ENCODE measurements around the gene TMEM108.

Gene TMEM108

DNA sequence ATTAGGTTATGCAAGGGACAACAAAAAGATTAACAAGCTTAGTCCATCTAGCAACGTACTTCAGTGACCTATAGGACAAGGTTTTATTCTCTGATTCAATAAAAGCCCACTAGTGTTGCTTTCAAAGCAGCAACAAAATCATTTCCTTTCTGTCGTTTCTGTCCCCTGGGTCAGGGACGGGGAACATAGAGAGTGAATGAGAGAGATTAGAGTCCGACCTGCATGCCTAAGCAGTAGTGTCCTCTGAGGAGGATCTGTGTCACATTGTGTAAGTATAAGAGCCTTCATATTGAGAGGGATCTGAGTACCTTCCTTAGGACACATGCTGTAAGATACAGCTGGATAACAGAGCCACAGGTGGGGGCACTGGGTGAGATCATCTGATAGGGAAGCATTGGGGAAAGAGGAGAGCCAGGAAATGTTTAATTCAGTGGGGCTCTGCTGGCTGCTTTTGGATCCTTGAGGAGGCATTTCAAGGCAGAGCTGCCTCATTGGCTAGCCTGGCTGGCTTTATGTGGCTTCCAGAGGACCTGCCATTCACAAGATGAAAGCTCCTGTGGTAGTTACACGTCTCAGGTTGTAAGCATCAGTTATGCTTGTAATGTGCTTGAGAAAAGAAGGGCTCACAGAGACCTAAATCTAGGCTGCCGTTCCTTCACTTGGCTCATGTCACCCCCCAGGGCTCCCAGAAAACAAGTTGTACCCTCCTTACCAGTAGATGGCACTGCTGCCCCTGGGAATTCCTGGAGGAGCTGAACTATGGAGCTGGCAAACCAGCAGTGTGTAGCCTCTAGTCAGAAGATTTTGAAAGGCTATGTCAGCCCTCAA lies 2.7 kb downstream of the TMEM108 start:
- Mint-ChIP-seq H3K9me3 (no peaks in the 10 kb centered on the region), H3K27ac (no peak overlapping the region), H3K4me1 (ENCODE audit: low read depth) (peaks cover 4% of the 10 kb centered on the region), H3K27me3 (peaks cover 49% of the 10 kb centered on the region), H3K4me3 (no peak overlapping the region), H3K36me3 (ENCODE audit: low read depth) (no peaks in the 10 kb centered on the region)

DNA sequence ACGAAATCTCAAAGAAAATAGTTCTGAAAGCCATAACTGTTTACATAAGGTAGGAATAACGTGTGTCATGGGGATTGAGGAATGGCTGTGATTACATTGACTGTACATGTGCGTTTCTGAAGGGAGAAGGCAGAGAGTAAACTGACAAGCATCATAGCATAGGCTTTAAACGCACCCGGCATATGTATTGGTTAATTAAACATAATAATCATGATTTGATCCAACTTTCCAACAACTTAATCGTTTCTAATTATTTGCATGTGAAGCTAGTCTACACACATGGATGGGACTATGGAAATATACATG lies 3.3 kb downstream of the TMEM108 start:
- no peak overlapping the region for H3K27ac Mint-ChIP-seq
- no peak overlapping the region for H3K4me3 Mint-ChIP-seq
- no peaks in the 10 kb centered on the region for H3K36me3 Mint-ChIP-seq (ENCODE audit: low read depth)

DNA sequence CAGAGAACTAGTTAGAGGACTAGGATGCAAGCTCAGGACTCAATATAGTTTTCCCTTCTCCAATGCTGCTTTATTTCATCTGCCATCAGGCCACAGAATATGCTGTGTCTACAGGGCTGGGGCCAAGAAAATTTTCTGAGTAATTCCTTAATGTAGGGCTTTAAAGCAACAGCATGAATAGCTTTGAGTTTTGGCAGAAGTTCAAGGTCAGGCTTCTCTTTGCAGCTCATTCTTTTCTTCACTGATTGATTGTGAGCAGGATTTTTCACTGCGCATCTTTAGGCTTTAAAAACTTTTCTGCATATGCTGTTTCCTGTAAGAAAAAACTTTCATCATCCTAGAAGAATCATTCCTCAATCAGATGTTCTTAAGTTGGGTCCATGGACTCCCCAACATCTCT lies 4.6 kb downstream of the TMEM108 start:
- Mint-ChIP-seq H3K4me3 (no peak overlapping the region), H3K27ac (no peak overlapping the region), H3K9me3 (no peaks in the 10 kb centered on the region), H3K36me3 (ENCODE audit: low read depth) (no peaks in the 10 kb centered on the region), H3K4me1 (ENCODE audit: low read depth) (peaks cover under 1% of the 10 kb centered on the region), H3K27me3 (peaks cover 30% of the 10 kb centered on the region)

More for the DNA sequence above, 3.3 kb downstream of the TMEM108 start:
- Mint-ChIP-seq H3K27me3 (peaks cover 44% of the 10 kb centered on the region), H3K4me1 (ENCODE audit: low read depth) (peaks cover 4% of the 10 kb centered on the region), H3K9me3 (no peaks in the 10 kb centered on the region)

DNA sequence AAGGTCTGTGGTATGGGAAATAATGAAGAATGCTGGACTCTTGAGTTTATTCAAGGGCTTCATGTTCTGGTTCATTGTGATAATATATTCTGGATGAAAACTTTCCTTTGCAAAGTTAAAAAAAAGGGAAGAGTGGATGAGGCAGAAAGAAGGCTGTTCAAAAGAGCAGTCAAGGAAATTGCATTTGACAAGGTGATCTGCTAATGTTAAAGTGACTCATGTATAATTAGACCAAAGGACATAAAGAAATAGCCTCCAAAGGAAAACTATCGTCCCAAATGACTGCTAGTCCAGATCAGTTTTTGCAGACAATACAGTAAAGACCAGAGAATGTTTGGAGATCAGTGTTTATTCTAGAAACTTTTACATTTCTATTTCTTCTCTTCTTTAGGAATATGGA lies 9.8 kb downstream of the TMEM108 start:
- H3K9me3 Mint-ChIP-seq: no peaks in the 10 kb centered on the region
- no peak overlapping the region for H3K27ac Mint-ChIP-seq
- no peak overlapping the region for H3K4me3 Mint-ChIP-seq
- peaks cover 9% of the 10 kb centered on the region for H3K27me3 Mint-ChIP-seq
- H3K36me3 Mint-ChIP-seq (ENCODE audit: low read depth): no peaks in the 10 kb centered on the region
- H3K4me1 Mint-ChIP-seq (ENCODE audit: low read depth): no peaks in the 10 kb centered on the region

DNA sequence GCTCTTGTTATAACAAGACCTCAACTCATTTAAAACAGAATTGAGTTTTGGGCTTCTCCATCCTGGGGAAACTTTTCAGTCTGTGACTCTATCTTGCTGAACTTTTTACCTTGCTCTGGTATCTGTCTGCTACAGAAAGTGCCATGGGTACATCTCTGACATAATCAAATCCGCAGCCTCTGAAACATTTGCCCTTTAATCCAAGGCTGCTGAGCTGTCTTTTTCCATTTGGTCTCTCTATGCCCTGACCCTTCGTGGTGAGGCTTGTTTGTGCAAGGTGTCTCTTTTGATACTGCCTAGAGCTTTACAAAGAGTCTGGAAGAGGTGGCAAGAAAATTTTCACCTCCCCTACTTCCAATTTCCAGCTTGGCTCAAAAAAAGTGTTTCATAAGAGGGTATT lies 11.3 kb downstream of the TMEM108 start:
- no peak overlapping the region for H3K27ac Mint-ChIP-seq
- no peak overlapping the region for H3K4me3 Mint-ChIP-seq
- H3K9me3 Mint-ChIP-seq: no peaks in the 10 kb centered on the region
- no peaks in the 10 kb centered on the region for H3K36me3 Mint-ChIP-seq (ENCODE audit: low read depth)
- no peaks in the 10 kb centered on the region for H3K4me1 Mint-ChIP-seq (ENCODE audit: low read depth)
- peaks cover 9% of the 10 kb centered on the region for H3K27me3 Mint-ChIP-seq

DNA sequence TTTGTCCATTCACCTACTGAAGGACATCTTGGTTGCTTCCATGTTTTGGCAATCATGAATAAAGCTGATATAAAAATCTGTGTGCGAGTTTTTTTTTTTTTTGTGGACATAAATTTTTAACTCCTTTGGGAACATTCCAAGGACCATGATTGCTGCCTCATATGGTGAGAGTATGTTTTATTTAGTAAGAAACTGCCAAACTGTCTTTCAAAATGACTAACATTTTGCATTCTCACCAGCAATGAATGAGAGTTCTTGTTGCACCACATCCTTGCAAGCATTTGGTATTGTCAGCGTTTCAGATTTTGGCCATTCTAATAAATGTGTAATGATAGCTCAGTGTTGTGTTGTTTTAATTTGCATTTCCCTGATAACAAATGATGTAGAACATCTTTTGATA lies 12.7 kb downstream of the TMEM108 start:
- Mint-ChIP-seq H3K27ac (no peak overlapping the region), H3K27me3 (peaks cover 9% of the 10 kb centered on the region), H3K36me3 (ENCODE audit: low read depth) (no peaks in the 10 kb centered on the region), H3K4me3 (no peak overlapping the region), H3K9me3 (no peaks in the 10 kb centered on the region), H3K4me1 (ENCODE audit: low read depth) (no peaks in the 10 kb centered on the region)

DNA sequence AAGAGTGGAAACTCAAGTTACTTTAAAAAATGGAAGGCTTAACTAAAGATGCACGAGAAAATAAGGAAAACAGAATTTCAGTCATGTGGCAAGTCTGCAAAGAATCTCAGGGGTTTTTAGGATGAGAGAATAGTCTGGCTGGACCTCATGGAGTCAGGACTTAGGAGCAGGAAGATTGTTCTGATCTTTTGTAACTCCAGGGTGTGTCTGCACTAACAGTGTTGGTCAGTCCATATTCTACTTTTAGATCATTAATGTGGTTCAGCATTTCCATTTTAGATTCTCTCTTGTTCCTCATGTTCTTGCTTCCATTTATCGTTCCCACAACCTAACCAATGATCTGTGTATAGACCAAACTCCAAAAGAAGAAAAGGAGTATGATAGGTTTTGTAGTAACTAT lies 15.3 kb downstream of the TMEM108 start:
- Mint-ChIP-seq H3K27ac (no peak overlapping the region), H3K36me3 (ENCODE audit: low read depth) (no peaks in the 10 kb centered on the region), H3K9me3 (no peaks in the 10 kb centered on the region), H3K4me1 (ENCODE audit: low read depth) (no peaks in the 10 kb centered on the region), H3K4me3 (no peak overlapping the region), H3K27me3 (peaks cover 12% of the 10 kb centered on the region)

DNA sequence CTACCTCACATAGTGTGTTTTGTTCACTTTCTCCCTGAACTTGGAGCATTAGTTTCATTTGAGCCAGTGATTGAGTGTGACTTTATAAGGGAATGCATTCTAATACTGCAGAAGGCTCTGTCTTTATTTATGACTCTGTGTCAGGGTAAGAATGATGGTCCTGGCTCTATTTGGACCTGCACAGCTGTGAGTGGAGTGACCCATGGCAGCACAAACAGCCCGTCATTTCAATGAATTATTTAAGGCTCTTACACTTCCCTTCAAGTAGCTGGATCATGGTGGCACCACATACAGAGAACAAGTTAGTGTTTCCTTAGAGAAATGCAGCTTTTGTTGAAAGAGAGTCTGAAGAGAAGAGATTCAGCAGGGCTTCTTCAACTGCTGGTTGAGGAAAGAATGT lies 16.4 kb downstream of the TMEM108 start:
- H3K9me3 Mint-ChIP-seq: no peaks in the 10 kb centered on the region
- H3K4me3 Mint-ChIP-seq: no peak overlapping the region
- H3K36me3 Mint-ChIP-seq (ENCODE audit: low read depth): no peaks in the 10 kb centered on the region
- H3K4me1 Mint-ChIP-seq (ENCODE audit: low read depth): no peaks in the 10 kb centered on the region
- peaks cover 12% of the 10 kb centered on the region for H3K27me3 Mint-ChIP-seq
- no peak overlapping the region for H3K27ac Mint-ChIP-seq

DNA sequence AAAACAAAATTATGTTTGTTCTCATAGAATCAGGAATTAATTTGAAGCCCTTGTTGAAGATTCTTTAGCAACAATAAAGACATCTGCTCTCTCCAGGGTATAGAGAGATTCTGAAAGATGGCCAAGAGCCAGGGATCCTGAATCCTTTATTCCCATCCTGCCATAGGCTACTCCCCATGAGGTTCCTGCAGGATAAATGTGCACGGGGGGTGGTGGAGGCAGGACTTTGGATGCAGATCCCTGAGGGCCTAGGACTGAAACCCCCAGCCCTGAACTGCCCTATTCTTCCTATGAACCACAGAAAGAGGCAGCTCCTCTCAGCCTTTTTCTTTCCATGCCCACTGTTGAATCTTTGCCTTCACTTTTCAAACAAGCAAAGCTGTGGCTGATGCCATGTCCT lies 17.1 kb downstream of the TMEM108 start:
- no peaks in the 10 kb centered on the region for H3K9me3 Mint-ChIP-seq
- H3K36me3 Mint-ChIP-seq (ENCODE audit: low read depth): no peaks in the 10 kb centered on the region
- no peak overlapping the region for H3K27ac Mint-ChIP-seq
- H3K4me3 Mint-ChIP-seq: no peak overlapping the region
- peaks cover 12% of the 10 kb centered on the region for H3K27me3 Mint-ChIP-seq
- no peaks in the 10 kb centered on the region for H3K4me1 Mint-ChIP-seq (ENCODE audit: low read depth)

DNA sequence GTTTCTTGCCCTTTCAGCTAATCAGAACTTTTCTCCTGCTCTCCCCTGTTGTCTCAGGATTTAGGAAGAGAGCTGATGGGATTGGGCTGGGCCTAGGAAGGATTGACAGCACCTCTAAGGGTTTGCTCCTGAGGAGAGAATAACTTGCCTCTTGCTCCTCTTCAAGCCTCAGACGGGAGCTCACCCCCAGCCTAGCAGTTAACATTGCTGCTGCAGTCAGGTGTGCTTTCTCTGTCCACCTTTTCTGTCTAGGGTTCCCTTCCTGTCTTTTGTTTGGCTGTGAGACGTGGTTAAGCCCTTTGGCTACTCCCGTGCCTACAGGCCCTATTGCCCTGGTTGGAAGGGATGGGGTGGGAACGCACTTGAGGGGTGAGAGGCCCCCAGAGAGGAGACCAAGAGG lies 20.1 kb downstream of the TMEM108 start:
- no peaks in the 10 kb centered on the region for H3K9me3 Mint-ChIP-seq
- H3K27me3 Mint-ChIP-seq: peaks cover 3% of the 10 kb centered on the region
- H3K4me1 Mint-ChIP-seq (ENCODE audit: low read depth): no peaks in the 10 kb centered on the region
- no peak overlapping the region for H3K4me3 Mint-ChIP-seq
- no peak overlapping the region for H3K27ac Mint-ChIP-seq
- H3K36me3 Mint-ChIP-seq (ENCODE audit: low read depth): no peaks in the 10 kb centered on the region

DNA sequence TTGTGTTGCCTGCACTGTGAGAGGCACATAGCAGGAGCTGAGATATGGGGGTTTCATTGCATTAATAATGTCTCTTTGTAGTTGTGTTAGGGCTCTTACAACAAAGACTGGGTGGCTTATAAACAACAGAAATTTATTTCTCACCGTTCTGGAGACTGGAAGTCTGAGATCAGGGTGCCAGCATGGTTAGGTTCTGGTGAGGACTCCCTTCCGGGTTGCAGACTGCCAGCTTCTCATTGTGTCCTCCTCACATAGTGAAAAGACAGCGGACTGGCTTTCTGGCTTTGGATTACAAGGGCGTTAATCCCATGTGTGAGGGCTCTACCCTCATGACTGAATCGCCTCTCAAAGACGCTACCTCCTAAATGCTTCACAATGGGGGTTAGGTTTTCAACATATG lies 20.6 kb downstream of the TMEM108 start:
- Mint-ChIP-seq H3K36me3 (ENCODE audit: low read depth) (no peaks in the 10 kb centered on the region), H3K4me3 (no peak overlapping the region), H3K4me1 (ENCODE audit: low read depth) (no peaks in the 10 kb centered on the region), H3K27me3 (peaks cover 3% of the 10 kb centered on the region), H3K9me3 (no peaks in the 10 kb centered on the region), H3K27ac (no peak overlapping the region)

DNA sequence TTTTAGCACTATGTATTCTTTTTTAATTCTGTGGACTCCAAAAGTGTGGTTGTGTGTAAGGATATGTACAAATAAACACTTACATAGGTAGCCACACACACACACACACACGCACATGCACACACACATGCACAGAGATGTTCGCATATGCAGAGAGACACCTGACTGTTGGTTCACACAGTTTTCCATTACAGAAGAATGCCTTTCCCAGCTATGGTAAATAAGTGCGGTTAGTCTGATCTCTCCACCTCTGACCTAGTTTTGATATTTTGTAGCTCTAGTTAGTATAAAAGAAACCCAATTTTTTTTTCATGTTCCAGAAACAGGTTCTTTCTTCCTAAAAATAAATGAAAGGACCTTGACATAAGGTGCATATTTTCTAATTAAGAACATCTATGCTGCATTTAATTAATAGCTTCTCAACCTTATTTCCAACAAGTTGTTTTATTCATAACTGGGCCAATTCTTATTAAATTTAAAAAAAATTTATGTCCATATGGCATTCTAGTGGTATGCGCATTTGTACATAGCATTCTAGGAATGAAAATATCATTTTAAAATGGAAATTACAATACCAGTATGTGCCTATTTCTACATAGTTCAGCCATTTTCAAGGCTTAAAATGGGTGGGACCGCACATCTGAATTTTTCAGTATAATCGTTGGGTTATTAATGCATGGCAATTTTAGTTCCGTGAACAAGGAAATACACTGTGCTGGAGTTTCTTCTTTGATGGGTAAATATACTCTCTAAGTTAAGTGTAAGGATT lies 27.2 kb downstream of the TMEM108 start:
- Mint-ChIP-seq H3K27ac (no peak overlapping the region), H3K4me3 (no peak overlapping the region), H3K4me1 (ENCODE audit: low read depth) (no peaks in the 10 kb centered on the region), H3K9me3 (no peaks in the 10 kb centered on the region), H3K27me3 (no peaks in the 10 kb centered on the region), H3K36me3 (ENCODE audit: low read depth) (no peaks in the 10 kb centered on the region)

DNA sequence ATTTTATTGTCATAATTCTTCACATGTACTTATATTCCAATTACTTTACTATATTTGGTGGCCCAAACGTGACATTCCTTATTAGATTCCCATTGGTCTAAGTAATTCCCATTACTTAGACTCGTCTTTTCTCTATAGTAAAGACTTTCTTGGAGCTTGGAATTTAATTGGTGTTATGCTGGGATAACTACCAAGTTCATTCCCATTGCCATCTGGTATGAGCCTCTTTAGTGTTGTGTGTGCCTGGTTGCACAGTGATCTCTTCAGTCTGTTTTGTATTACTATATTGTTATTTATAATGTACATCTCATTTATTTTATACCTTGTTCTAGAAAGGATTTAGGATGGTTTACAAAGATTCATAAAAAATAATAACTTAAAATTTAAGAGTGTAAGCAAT lies 27.8 kb downstream of the TMEM108 start:
- H3K9me3 Mint-ChIP-seq: no peaks in the 10 kb centered on the region
- H3K27ac Mint-ChIP-seq: no peak overlapping the region
- no peaks in the 10 kb centered on the region for H3K36me3 Mint-ChIP-seq (ENCODE audit: low read depth)
- no peak overlapping the region for H3K4me3 Mint-ChIP-seq
- no peaks in the 10 kb centered on the region for H3K4me1 Mint-ChIP-seq (ENCODE audit: low read depth)
- no peaks in the 10 kb centered on the region for H3K27me3 Mint-ChIP-seq

DNA sequence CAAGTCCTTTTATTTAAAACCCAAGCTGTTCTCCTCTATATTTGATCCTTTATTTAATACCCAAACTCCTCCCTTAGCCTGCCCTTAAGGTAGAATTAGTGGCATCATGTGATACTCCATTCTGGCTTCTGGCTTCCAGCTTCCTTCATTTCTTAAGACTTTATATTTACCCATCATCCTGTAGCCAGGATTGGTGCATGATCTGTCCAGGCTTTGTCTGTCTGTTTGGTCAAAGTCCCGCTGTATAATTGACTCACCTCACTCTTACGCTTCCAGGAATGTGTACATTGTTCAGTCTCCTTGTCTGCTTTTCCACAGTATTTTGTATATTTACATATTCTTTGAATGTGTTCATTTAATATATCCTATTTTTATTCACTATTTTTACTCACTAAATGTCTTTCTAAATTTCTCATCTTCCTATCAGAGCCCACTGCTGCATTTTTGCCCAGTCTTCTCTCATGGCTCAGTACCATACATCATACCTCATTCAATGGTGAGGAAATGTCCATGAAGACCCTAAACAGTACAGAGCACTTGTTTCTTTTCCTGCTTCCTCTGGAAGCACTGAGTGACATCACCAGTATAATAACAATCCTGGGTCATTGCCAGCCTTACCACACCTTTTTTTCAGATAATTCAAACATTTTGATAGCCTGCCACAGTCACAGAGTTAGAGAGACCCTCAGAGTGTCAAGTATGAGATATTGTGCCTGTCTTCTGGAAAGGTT lies 31.5 kb downstream of the TMEM108 start:
- H3K36me3 Mint-ChIP-seq (ENCODE audit: low read depth): no peaks in the 10 kb centered on the region
- H3K9me3 Mint-ChIP-seq: no peaks in the 10 kb centered on the region
- no peak overlapping the region for H3K27ac Mint-ChIP-seq
- H3K4me3 Mint-ChIP-seq: no peak overlapping the region
- H3K4me1 Mint-ChIP-seq (ENCODE audit: low read depth): no peaks in the 10 kb centered on the region
- no peaks in the 10 kb centered on the region for H3K27me3 Mint-ChIP-seq

DNA sequence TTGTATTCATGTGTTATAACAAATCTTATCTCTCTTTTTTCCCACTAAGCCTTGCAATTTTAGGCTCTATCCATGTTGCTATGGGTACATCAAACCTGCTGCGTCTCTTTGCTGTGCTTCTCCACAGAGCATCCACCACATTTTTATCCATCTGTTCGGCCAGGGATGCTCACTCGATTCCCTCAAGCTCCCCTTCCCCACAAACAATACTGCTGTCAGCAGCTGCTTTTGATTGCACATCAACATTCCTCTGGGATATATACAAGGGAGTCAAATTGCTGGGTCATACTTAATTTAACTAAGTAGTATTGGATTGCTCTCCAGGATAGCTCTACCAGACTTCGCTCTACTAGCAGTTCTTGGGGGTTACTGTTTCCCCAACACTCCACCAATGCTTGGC lies 36.8 kb downstream of the TMEM108 start:
- Mint-ChIP-seq H3K27me3 (no peaks in the 10 kb centered on the region), H3K4me1 (ENCODE audit: low read depth) (no peaks in the 10 kb centered on the region), H3K4me3 (no peak overlapping the region), H3K9me3 (no peaks in the 10 kb centered on the region), H3K36me3 (ENCODE audit: low read depth) (no peaks in the 10 kb centered on the region), H3K27ac (no peak overlapping the region)
